GM23338 (cell line): ENCODE data around the gene GSAP. TPM values are rescaled to one million over a fixed set of nuclear protein-coding genes. Genes with fewer than 3 reads are reported as not detected.

ENCODE experiments used
- ATAC-seq: fragments of 200-7000 bp; cut with Tn5 transposase; 3 replicates; pipeline ENCODE4 v1.9.1; 2020
- DNase-seq: peaks from one replicate; pipeline ENCODE4 v3.0.0-alpha.2; 2015; ENCODE audit warnings: low spot score
- H2AFZ ChIP-seq: fragments of 200-600 bp; sonication (generic); 2 replicates; pipeline ENCODE4 v1.8.0; 2016; ENCODE audit warnings: antibody characterized with exemption, mild to moderate bottlenecking, moderate library complexity
- H3F3A ChIP-seq: fragments of 200-600 bp; sonication (generic); replicated peaks from 2 replicates; pipeline ENCODE4 v1.8.0; 2017; ENCODE audit warnings: antibody characterized with exemption, mixed run types, low read depth
- H3K27ac ChIP-seq: fragments of 200-600 bp; sonication (generic); 2 replicates; pipeline ENCODE4 v1.6.1; 2016; ENCODE audit warnings: low read depth
- H3K27me3 ChIP-seq: fragments of 200-600 bp; sonication (generic); 2 replicates; pipeline ENCODE4 v1.8.0; 2016; ENCODE audit warnings: mild to moderate bottlenecking, mixed run types, moderate library complexity; ENCODE audit not compliant: insufficient read depth
- H3K36me3 ChIP-seq: fragments of 200-600 bp; sonication (generic); 2 replicates; pipeline ENCODE4 v1.8.0; 2016; ENCODE audit warnings: mild to moderate bottlenecking; ENCODE audit not compliant: insufficient read depth
- H3K4me1 ChIP-seq: fragments of 200-600 bp; sonication (generic); 2 replicates; pipeline ENCODE4 v1.8.0; 2016; ENCODE audit warnings: mild to moderate bottlenecking, moderate library complexity; ENCODE audit not compliant: insufficient read depth
- H3K4me2 ChIP-seq: fragments of 200-600 bp; sonication (generic); 2 replicates; pipeline ENCODE4 v1.7.1; 2017; ENCODE audit warnings: mixed run types
- H3K4me3 ChIP-seq: fragments of 200-600 bp; sonication (generic); 2 replicates; pipeline ENCODE4 v1.6.1; 2016; ENCODE audit warnings: mixed run types
- H3K79me2 ChIP-seq: fragments of 200-600 bp; sonication (generic); replicated peaks from 2 replicates; pipeline ENCODE4 v1.8.0; 2017; ENCODE audit warnings: mild to moderate bottlenecking; ENCODE audit not compliant: insufficient read depth
- H3K9me2 ChIP-seq: fragments of 200-600 bp; sonication (generic); 2 replicates; pipeline ENCODE4 v1.8.0; 2017; ENCODE audit not compliant: insufficient read depth
- H4K20me1 ChIP-seq: fragments of 200-600 bp; sonication (generic); replicated peaks from 2 replicates; pipeline ENCODE4 v1.8.0; 2017; ENCODE audit warnings: mild to moderate bottlenecking; ENCODE audit not compliant: insufficient read depth
- H3K27ac Mint-ChIP-seq: 2 replicates; pipeline ENCODE4 v1.8.0; 2020; ENCODE audit warnings: inconsistent platforms, mild to moderate bottlenecking, moderate library complexity, mixed read lengths
- H3K27me3 Mint-ChIP-seq: 3 replicates; pipeline ENCODE4 v1.8.0; 2022; ENCODE audit warnings: low read depth, mild to moderate bottlenecking, moderate library complexity, mixed read lengths, inconsistent platforms; ENCODE audit not compliant: insufficient read depth, poor library complexity
- H3K36me3 Mint-ChIP-seq: 3 replicates; pipeline ENCODE4 v1.8.0; 2021; ENCODE audit warnings: low read depth, mild to moderate bottlenecking, inconsistent platforms, moderate library complexity, mixed read lengths
- H3K4me1 Mint-ChIP-seq: 3 replicates; pipeline ENCODE4 v1.8.0; 2020; ENCODE audit warnings: mild to moderate bottlenecking, inconsistent platforms, mixed read lengths
- H3K4me3 Mint-ChIP-seq: 3 replicates; pipeline ENCODE4 v1.8.0; 2021; ENCODE audit warnings: moderate library complexity, mild to moderate bottlenecking, inconsistent platforms, mixed read lengths
- H3K9me3 Mint-ChIP-seq: 3 replicates; pipeline ENCODE4 v1.8.0; 2020; ENCODE audit warnings: moderate library complexity, mild to moderate bottlenecking, inconsistent platforms, mixed read lengths
- EZH2 ChIP-seq: fragments of 200-600 bp; sonication (generic); IDR thresholded peaks from one replicate; pipeline ENCODE4 v1.8.0; 2017; ENCODE audit warnings: antibody characterized with exemption, mild to moderate bottlenecking, low read depth; ENCODE audit not compliant: unreplicated experiment
- JUNB ChIP-seq: IDR thresholded peaks from one replicate; pipeline ENCODE4 v1.6.1; 2016; ENCODE audit warnings: antibody characterized with exemption; ENCODE audit not compliant: unreplicated experiment
- NANOG ChIP-seq: IDR thresholded peaks from 2 replicates; pipeline ENCODE4 v1.6.1; 2016; ENCODE audit warnings: antibody characterized with exemption, borderline replicate concordance
- ZNF114 ChIP-seq: fragments of 250-450 bp; sonication (Bioruptor Pico); IDR thresholded peaks from 2 replicates; pipeline ENCODE4 v1.5.0; 2020; ENCODE audit warnings: mild to moderate bottlenecking, moderate library complexity
- ZNF462 ChIP-seq: fragments of 250-450 bp; sonication (Bioruptor Pico); IDR thresholded peaks from 2 replicates; pipeline ENCODE4 v1.5.0; 2020; ENCODE audit warnings: mild to moderate bottlenecking, moderate library complexity
- polyA plus RNA-seq: library from polyadenylated mRNA; unstranded; fragments of >200 nt; fragmentation: Nextera tagmentation; extraction: Ambion mirVana; gene quantifications from 2 replicates; pipeline ENCODE4 v1.2.1, GENCODE V29; 2016
- total RNA-seq: library from RNA; depleted of rRNA; stranded (reverse); fragments of >200 nt; shearing (Covaris generic); gene quantifications from 2 replicates; pipeline ENCODE4 v1.2.3, GENCODE V29; 2014
- TF ChIP-seq, protein P1 (sequence below): IDR thresholded peaks from 2 replicates; pipeline ENCODE4 v1.6.1; 2016; ENCODE audit warnings: antibody characterized with exemption
- TF ChIP-seq, protein P2 (sequence below), 2 experiments: fragments of 200-600 bp in 1 of 2; sonication (generic) in 1 of 2; conservative IDR thresholded peaks; 2 replicates each; pipeline versions ENCODE4 v1.5.1 to v1.6.1; 2016 to 2017; ENCODE audit warnings: antibody characterized with exemption in 2 of 2, low read depth in 2 of 2, mild to moderate bottlenecking in 2 of 2, moderate library complexity in 1 of 2

GSAP gene
- total and polyA plus RNA-seq, 2 experiments from 2014 or later = 0.63 to 1.1 TPM

DNA sequence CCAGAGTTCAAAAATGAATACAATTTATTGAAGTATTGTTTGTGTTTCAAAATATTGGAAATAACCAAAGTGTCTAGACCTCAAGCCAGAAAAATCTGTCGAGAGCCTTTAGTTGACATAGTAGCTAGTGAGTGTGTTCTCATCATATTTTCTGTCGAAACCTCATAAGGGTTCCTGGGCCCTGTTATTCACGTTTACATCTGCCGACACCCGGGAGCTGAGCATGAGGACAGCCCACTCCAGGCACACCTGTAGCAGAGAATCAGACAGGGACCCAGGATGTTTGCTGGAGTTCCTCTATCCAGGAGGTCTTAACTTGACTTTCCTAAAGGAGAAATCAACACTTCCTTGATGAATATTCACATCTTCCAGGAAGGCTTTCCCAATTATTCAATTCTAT is 144.4 kb downstream of the GSAP start (continued):
- TF ChIP-seq EZH2 = no peak
- no peak for TF ChIP-seq ZNF462

GRCh38 chr7:77270094-77270480 is 146.1 kb downstream of the GSAP start:
- Histone ChIP-seq H2AFZ (no peak overlapping the region), H3K79me2 (no peaks in the 10 kb centered on the region), H3K4me2 (no peak overlapping the region), H3K9me2 (no peaks in the 10 kb centered on the region), H3K4me3 (no peak overlapping the region), H3F3A (no peaks in the 10 kb centered on the region), H3K36me3 (no peaks in the 10 kb centered on the region), H4K20me1 (no peaks in the 10 kb centered on the region), H3K27me3 (no peaks in the 10 kb centered on the region), H3K4me1 (no peaks in the 10 kb centered on the region), H3K27ac (no peak overlapping the region)
- ATAC-seq (no peak), DNase-seq (no peak)
- Mint-ChIP-seq H3K36me3 (no peaks in the 10 kb centered on the region), H3K27ac (no peak overlapping the region), H3K27me3 (no peaks in the 10 kb centered on the region), H3K4me1 (no peaks in the 10 kb centered on the region), H3K4me3 (no peak overlapping the region), H3K9me3 (no peaks in the 10 kb centered on the region)
- no peak for TF ChIP-seq ZNF462
- TF ChIP-seq JUNB = no peak
- no peak for TF ChIP-seq NANOG
- TF ChIP-seq, protein P1, sequence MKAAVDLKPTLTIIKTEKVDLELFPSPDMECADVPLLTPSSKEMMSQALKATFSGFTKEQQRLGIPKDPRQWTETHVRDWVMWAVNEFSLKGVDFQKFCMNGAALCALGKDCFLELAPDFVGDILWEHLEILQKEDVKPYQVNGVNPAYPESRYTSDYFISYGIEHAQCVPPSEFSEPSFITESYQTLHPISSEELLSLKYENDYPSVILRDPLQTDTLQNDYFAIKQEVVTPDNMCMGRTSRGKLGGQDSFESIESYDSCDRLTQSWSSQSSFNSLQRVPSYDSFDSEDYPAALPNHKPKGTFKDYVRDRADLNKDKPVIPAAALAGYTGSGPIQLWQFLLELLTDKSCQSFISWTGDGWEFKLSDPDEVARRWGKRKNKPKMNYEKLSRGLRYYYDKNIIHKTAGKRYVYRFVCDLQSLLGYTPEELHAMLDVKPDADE = no peak
- no peak for TF ChIP-seq ZNF114 (CRISPR knock-in tag)
- TF ChIP-seq, protein P2, sequence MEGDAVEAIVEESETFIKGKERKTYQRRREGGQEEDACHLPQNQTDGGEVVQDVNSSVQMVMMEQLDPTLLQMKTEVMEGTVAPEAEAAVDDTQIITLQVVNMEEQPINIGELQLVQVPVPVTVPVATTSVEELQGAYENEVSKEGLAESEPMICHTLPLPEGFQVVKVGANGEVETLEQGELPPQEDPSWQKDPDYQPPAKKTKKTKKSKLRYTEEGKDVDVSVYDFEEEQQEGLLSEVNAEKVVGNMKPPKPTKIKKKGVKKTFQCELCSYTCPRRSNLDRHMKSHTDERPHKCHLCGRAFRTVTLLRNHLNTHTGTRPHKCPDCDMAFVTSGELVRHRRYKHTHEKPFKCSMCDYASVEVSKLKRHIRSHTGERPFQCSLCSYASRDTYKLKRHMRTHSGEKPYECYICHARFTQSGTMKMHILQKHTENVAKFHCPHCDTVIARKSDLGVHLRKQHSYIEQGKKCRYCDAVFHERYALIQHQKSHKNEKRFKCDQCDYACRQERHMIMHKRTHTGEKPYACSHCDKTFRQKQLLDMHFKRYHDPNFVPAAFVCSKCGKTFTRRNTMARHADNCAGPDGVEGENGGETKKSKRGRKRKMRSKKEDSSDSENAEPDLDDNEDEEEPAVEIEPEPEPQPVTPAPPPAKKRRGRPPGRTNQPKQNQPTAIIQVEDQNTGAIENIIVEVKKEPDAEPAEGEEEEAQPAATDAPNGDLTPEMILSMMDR (conservative IDR thresholded peaks at IDR 0.05; ENCODE audit: low read depth in 2 of 2) = no peak
